Lower leg skin (tissue), 4 donors: Measurements from ENCODE around the gene PALLD. TPM values are rescaled to one million over a fixed set of nuclear protein-coding genes. Genes with fewer than 3 reads are reported as not detected.

ENCODE experiments used
- DNase-seq, 2 donors: peaks; one replicate each; pipeline ENCODE4 v3.0.0-alpha.2; 2019; ENCODE audit warnings: low spot score in 2 of 2
- H3K4me3 ChIP-seq: fragments of 200-600 bp; sonication (generic); 2 replicates; pipeline ENCODE4 v1.5.1; 2017; ENCODE audit warnings: mild to moderate bottlenecking, low read depth; ENCODE audit not compliant: poor library complexity, severe bottlenecking
- CTCF ChIP-seq, 3 donors: fragments of 450-650 bp; IDR thresholded peaks; one replicate each; pipeline ENCODE4 v1.5.1; 2016; ENCODE audit warnings: antibody characterized with exemption in 3 of 3, mild to moderate bottlenecking in 3 of 3, moderate library complexity in 2 of 3
- POLR2A ChIP-seq, 2 donors: fragments of 450-650 bp; IDR thresholded peaks; one replicate each; pipeline ENCODE4 v1.6.1; 2016 to 2017; ENCODE audit warnings: antibody characterized with exemption in 2 of 2, mild to moderate bottlenecking in 1 of 2, moderate library complexity in 1 of 2
- WGBS, 2 donors: methylation state at CpG; one replicate each; pipeline ENCODE4 v1.1.5; 2018; 5-methylcytosine and 5-hydroxymethylcytosine counted together
- intact Hi-C: fragments of 100-400 bp; cut with DNase I; formaldehyde crosslinking; loops from one replicate; pipeline ENCODE4 v1.15.0; 2023; ENCODE audit warnings: low total_unique reads
- total RNA-seq, 4 donors: library from RNA; depleted of rRNA; stranded (reverse); fragments of >200 nt; gene quantifications; one replicate each; pipeline ENCODE4 v1.1.0, GENCODE V29; 2016

PALLD gene
- total RNA-seq, 4 donors from 2014 or later, result 46.1 to 103 (median 77.6) TPM

- DNase-seq, result no peak
- no peak overlapping the region for H3K4me3 ChIP-seq
- TF ChIP-seq CTCF (IDR thresholded peaks at IDR 0.05) (no peak), POLR2A (IDR thresholded peaks at IDR 0.05) (no peak)
- intact Hi-C loops, result no loop called here
- WGBS, 2 donors, result 93 to 97% methylated on average over 1 of the region's 1 CpG
Measured at GRCh38 chr4:168787334-168787733, 290.5 kb downstream of the PALLD start.

- TF ChIP-seq CTCF (IDR thresholded peaks at IDR 0.05) (no peak), POLR2A (IDR thresholded peaks at IDR 0.05) (no peak)
- 77 to 79% methylated on average over 10 of the region's 10 CpGs for WGBS, 2 donors
- no peak for DNase-seq
- H3K4me3 ChIP-seq, result no peak overlapping the region
- intact Hi-C loops, result no loop called here
Measured at GRCh38 chr4:168787801-168788595, 291.1 kb downstream of the PALLD start.

GRCh38 chr4:168790898-168791297, 294.0 kb downstream of the PALLD start:
- DNase-seq, result no peak
- TF ChIP-seq POLR2A (IDR thresholded peaks at IDR 0.05) (no peak), CTCF (IDR thresholded peaks at IDR 0.05) (no peak)
- H3K4me3 ChIP-seq, result no peak overlapping the region
- intact Hi-C loops, result no loop called here

- H3K4me3 ChIP-seq, result no peak overlapping the region
- intact Hi-C loops, result no loop called here
- TF ChIP-seq CTCF (IDR thresholded peaks at IDR 0.05) (no peak), POLR2A (IDR thresholded peaks at IDR 0.05) (no peak)
- WGBS, 2 donors, result 93 to 94% methylated on average over 5 of the region's 5 CpGs
- DNase-seq, result no peak
Measured at GRCh38 chr4:168791376-168791775, 294.5 kb downstream of the PALLD start.

- WGBS, 2 donors, result 86 to 91% methylated on average over 5 of the region's 5 CpGs
- TF ChIP-seq POLR2A (IDR thresholded peaks at IDR 0.05) (no peak), CTCF (IDR thresholded peaks at IDR 0.05) (no peak)
- intact Hi-C loops, result no loop called here
- H3K4me3 ChIP-seq, result no peak overlapping the region
- DNase-seq, result no peak
Measured at GRCh38 chr4:168793542-168793941, 296.7 kb downstream of the PALLD start.
